GM19025 (cell line): ENCODE results near the gene SLC24A1.

Experiments
- ATAC-seq: cut with Tn5 transposase; IDR thresholded peaks from one replicate; pipeline ENCODE4 v1.9.1; 2021; ENCODE audit warnings: mild to moderate bottlenecking, low read depth, moderate library complexity; ENCODE audit not compliant: unreplicated experiment

SLC24A1 gene

DNA sequence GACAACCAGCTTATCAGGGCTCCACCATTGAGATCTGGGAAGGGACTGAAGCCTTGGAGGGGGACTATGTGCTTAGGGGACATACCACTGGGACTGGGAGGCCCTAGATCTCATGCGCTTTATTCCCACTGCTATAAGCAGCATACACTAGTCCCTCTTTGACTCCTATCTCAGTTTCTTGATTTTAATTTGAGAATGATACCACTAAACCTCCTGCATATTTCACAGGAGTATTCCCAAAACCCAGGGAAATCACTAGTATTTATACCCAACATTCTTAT lies 29.2 kb downstream of the SLC24A1 start:
- ATAC-seq = no peak

DNA sequence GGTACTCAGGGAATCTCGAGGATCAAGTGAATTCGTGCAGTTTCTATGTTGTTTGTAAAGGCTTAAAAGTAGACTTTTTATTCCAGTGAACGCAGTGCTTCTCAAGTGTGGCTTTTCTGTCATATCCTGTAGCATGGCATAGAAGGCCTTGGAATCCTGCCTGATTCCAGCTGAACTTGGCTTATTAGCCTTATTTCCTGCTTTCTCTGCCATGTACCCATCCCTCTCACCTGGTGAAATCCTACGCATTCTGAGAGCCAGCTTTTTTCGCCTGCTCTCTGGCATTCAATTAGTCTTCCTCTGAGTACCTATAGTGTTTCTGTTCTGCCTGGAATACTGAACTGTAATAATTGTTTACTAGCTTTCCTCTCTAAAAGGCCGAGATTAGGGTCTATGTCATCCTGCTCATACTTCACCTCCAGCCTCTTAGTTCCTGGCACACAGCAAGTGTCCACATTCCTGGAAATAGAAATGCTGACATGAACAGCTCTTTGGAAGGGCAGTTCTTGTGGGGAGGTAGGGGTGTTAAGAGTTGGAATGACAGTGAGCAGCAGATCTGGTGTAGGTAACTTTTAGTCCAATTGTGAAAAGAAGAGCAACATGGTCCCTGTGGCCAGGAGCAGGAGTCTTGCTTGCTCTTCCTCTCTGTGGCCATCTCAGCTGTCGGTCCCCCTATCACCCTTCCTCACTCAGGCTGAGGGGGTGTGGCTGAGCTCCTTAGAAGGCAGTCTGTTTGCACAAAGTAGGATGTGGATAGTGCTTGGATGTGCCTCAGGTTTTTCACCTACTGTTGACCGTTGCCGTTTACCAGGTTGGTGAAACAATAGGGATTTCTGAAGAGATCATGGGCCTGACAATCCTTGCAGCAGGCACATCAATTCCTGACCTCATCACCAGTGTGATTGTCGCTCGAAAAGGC lies 30.4 kb downstream of the SLC24A1 start:
- ATAC-seq = no peak

DNA sequence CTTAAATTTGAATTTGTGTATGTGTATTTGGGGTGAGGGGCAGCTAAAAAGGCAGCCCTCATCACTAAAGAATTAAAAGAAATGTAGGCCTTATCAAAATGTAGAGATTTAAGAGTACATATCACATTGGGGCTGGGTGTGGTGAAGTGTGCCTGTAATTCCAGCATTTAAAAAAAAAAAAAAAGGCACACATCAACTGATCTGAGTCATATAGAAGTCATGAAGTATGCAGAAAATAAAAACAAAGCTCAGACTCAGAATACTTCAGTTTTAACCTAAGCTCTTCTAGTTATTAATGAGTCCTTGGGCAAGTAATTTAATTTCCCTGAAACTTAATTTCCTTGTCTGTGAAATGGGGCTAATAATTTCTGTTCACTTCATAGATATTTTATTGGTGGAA lies 31.6 kb downstream of the SLC24A1 start:
- no peak for ATAC-seq

DNA sequence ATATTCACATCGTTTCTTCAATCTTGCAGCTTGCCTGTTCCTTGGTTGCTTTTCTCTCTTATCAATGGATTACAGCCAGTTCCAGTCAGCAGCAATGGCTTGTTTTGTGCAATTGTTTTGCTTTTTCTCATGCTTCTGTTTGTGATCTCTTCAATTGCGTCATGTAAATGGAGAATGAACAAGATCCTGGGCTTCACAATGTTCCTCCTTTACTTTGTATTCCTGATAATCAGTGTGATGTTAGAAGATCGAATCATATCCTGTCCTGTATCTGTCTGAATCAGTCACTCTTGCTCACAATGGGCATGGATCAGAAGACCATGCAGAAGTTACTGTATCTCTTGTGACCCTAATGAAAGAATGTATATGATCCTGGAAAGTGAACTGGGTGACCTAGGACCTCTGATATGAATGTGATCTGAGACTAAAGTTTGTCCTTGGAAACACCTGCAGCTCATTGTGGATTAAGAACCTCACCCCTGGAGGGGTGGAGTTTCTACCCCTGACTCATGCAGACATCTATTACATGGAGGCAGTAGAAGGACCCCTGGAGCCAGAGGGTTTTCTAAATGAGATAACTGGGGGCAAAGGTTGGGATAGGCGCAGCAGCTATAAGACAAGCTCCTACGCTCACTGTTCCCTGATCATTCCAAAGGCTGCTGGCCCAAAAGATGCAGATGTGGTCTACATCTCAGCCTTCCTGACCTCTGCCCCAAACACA lies 32.2 kb downstream of the SLC24A1 start:
- no peak for ATAC-seq

DNA sequence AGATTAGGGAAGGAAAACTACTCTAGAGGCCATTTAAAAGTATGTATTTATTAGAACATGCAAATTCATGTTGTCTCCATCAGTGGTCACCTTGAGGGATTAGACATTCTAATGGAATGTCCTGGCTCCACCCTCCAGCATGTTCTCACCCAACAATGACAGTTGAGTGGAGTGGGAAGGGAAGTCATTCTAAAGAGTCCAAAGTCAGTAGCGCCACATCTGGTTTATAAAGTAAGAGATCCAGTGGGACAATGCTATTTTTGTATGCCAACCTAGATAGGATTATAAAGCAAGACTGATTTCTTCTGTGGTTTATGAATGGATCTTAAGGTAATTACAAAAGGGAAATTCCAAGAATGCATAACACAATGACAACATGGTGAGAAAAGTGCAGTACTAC lies 33.3 kb downstream of the SLC24A1 start:
- no peak for ATAC-seq

DNA sequence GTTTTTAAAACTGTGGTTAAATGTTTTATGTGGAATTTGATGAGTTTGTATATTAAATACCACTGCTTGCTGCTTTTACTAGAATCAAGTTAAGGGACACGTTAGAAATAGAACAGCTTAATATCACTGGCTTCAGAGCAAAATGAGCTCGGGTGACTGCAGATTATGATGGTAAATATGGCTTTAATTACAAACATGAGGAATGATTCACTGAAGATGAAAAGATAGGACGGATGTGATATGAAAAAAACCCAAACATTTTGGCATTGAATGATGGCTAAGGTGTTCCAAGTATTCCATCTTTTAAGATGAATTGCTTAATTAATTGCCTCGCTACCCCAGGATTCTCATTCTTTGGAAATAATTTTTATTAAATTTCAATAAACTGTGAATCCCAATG lies 33.7 kb downstream of the SLC24A1 start:
- ATAC-seq = no peak

DNA sequence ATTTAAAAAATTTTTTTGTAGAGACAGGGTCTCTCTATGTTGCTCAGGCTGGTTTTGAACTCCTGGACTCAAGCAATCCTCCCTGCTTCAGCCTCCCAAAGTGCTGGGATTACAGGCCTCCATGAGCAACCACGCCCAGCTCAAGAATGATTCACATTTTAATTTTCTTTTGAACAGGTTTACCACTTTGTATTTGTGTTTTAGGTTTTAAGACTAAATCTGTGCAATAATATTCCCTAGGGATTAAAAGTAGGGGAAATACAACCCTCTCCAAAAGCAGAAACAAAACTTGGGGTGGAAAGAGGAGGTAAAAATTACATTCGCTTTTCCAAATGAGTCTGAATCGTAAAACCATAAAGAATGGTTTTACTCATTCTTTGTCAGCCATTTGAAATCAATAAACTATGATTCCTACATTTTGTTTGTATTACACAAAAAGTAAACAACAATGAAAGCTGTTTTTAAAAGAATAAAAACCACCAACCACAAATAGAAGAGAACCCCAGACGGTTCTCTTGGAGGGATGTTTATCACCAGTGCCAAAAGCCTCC lies 37.8 kb downstream of the SLC24A1 start:
- no peak for ATAC-seq

DNA sequence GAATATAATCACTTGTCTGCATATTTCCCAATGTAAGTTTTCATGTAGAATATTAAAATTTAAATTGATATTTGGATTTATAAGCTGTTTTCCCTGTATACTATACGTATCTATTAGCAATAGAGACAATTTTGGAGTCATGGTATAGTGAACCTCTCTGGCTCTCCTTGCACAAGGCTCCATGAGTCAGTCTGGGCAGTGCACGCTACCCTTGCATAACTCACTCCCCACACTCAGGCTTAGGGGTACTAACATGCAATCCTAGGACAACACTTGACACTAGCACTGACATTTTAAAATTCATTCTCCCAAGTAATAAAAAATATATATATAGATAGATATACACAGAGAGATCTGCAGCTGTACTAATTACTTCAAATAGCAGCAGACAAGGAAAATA lies 39.2 kb downstream of the SLC24A1 start:
- no peak for ATAC-seq

DNA sequence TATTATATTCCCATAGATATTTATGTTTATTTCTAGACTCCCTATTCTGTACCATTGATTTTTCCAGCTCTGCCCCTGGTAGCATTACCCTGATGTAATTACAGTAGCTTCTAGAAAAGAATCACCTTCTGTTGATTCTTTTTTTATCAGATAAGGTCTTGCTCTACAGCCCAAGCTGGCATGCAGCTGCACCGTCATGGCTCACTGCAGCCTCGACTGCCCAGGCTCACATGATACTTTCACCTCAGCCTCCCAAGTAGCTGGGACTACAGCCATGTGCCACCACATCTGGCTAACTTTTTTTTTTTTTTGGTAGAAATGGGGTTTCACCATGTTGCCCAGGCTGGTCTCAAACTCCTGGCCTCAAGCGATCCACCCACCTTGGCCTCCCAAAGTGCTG lies 41.8 kb downstream of the SLC24A1 start:
- ATAC-seq = no peak

DNA sequence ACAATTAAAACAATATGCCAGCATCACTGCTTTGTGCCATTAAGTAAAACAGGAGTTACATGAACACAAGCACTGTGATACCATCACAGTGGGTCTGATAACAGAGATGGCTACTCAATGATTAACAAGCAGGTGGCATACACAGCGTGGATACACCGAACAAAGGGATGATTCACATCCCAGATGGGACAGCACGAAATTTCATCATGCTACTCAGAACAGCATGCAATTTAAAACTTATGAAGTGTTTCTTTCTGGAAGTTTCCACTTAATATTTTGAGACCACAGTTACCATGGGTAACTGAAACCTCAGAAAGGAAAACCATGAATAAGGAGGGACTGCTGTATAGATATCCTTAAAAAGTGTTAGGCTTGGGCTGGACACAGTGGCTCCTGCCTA lies 44.5 kb downstream of the SLC24A1 start:
- no peak for ATAC-seq

DNA sequence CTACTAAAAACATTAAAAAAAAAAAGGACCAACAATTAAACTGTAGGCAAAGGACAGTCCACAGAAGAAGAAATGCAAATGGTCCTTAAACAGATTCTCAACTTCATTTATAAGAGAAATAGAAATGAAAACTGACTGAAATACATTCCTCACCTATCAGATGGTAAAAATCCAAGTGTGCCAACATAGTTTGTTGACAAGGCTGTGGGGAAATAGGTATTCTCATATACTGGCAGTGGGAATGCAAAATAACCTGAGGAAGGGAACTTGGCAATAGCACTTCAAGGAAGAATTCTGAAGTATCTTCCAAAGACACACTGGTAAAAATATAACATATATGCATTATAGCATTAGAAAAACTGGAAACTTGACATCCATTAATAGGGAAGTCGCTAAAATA lies 53.8 kb downstream of the SLC24A1 start:
- ATAC-seq = no peak

DNA sequence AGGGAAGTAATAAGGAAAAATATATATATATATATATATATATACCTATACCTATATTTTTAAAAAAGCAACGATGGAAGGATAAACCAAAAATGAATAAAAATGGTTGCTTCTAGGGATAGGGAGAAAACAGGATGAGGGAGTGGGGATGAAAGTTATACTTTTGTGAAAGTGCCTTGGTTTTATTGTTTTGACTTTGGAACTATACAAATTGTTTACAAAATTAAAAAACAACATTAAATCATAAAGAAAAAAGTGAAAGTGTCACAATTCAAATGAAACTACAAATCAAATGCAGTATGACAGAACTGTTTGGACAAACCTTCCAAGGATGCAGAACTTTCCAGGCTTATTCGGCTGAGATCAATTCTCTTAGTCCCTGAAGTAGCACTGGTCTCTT lies 54.4 kb downstream of the SLC24A1 start:
- ATAC-seq = no peak

DNA sequence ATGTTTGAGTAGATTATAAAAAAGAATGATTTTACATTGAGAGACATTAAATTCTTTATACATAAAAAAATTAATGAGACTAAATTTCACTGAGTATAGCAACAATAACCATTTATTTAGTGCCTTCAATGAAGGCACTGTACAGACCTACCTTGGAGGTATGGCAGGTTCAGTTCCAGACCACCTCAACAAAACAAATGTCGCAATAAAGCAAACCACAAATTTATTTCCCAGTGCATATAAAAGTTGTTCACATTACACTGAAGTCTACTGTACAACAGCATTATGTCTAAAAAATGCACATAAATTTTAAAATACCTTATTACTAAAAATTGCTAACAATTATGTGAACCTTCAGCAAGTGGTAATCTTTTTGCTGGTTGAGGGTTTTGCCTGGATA lies 58.8 kb downstream of the SLC24A1 start:
- ATAC-seq = no peak

DNA sequence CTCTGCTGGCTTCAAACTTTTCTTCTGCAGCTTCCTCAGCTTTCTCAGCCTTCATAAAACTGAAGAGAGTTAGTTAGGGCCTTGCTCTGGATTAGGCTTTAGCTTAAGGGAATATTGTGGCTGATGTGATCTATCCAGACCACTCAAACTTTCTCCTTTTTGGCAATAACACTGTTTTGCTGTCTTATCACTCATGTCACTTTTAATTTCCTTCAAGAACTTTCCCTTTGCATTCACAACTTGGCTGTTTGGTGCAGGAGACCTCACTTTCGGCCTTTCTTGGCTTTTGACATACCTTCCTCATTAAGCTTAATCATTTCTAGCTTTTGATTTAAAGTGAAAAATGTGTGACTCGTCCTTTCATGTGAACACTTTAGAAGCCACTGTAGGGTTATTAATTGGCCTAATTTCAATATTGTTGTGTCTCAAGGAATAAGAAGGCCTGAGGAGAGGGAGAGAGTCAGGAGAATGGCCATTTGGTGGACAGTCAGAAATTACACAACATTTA lies 60.7 kb downstream of the SLC24A1 start:
- ATAC-seq = no peak

DNA sequence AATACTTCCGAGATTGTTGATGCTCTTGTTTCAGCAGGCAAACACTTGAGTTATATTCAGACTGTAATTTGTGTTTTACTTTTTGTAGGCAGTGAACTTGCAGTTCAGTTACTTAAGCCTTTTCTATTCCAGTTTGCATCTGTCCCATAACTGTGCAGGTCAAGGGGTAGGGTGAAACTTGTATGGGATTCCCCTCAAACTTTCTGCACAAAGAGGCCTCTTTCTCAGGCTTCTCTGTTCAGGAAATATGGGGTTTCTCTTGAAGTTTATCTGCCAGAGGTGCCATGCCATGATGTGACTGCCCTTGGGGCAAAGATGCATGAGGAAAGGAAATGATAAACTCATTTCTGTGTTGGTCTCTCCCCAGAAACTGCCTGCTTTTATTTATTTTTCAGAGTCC lies 66.7 kb downstream of the SLC24A1 start:
- ATAC-seq = no peak

DNA sequence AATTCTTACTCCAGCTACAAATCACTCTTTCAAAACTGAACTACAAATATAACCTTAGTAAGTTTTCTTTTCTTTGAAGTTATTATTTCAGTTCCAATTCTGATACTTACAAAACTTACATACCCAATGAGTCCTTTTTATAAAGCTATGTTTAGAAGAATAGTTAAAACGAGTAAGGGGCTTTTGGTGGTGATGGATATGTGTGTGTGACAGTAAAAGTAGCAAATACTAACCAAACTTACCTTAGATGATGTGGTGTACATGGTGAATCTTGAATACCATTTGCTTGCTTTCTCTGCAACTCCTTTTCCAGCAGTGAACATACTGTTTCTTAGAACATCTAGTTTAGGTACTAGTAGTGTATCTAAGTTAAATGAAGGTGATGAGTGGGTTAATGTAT lies 68.4 kb downstream of the SLC24A1 start:
- ATAC-seq = no peak

DNA sequence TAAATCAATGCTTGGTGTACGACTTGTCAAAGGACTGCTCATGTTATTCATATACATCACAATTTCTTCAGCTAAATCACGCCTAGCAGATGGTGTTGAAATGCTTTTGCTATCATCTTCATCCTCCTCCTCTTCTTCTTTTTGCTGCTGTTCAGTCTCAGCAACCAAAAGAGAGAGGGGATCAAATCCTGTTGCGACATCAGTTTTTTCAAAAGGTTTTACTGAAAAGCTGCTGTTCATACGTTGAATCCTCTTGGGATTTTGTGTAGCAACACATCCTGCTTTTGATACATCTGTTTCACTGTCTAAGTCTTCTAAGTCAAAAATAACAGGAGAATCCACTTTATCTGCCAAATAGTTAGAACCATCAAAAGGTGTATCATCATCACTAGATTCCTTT lies 69.0 kb downstream of the SLC24A1 start:
- no peak for ATAC-seq

DNA sequence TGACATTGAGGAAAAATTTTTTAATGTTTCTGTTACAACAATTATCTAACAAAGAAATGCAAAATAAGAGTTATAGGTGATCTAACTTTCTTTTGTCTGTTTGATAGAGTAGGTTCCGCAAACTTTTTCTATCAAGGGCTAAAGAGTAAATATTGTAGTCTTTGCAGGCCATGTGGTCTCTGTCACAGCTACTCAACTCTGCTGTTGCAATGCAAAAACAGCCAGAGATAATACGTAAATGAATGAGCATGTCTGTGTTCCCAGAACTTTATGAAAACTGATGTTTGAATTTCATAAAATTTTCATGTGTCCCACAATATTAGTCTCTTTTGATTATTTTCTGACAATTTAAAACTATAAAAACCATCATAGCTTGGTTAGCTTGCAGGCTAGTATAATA lies 73.3 kb downstream of the SLC24A1 start:
- ATAC-seq = no peak
